T-helper 2 cell treated with Interferon-gamma antibody and Interleukin-4, amounts not matched to agents 5 μg/mL and 100 μg/mL, for 36 hours (primary cell): ENCODE results near the gene FABP6.
"Not testable (repeated sequence)": the region's sequence is repeated elsewhere in the genome, so short reads cannot be mapped to it uniquely, and the experiment has no call there.

Source experiments
- DNase-seq: peaks from one replicate; pipeline ENCODE4 v3.0.0; 2021; ENCODE audit warnings: low spot score
- H3K27ac Mint-ChIP-seq: one replicate; pipeline ENCODE4 v1.8.0; 2021; ENCODE audit warnings: mild to moderate bottlenecking, mixed read lengths
- H3K27me3 Mint-ChIP-seq: one replicate; pipeline ENCODE4 v1.8.0; 2021; ENCODE audit warnings: low read depth, mixed read lengths
- H3K36me3 Mint-ChIP-seq: one replicate; pipeline ENCODE4 v1.8.0; 2021; ENCODE audit warnings: low read depth, mixed read lengths
- H3K4me1 Mint-ChIP-seq: one replicate; pipeline ENCODE4 v1.8.0; 2021; ENCODE audit warnings: low read depth, mixed read lengths
- H3K4me3 Mint-ChIP-seq: one replicate; pipeline ENCODE4 v1.8.0; 2022; ENCODE audit warnings: mild to moderate bottlenecking, moderate library complexity, mixed read lengths
- H3K9me3 Mint-ChIP-seq: one replicate; pipeline ENCODE4 v1.8.0; 2021; ENCODE audit warnings: mixed read lengths

The FABP6 gene, protein sequence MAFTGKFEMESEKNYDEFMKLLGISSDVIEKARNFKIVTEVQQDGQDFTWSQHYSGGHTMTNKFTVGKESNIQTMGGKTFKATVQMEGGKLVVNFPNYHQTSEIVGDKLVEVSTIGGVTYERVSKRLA

GRCh38 chr5:160229190-160229742 lies at the start of gene FABP6:
FABP6 (plus strand) TSS chr5:160229506; CDS start chr5:160229558, 52 bp downstream.
- Mint-ChIP-seq H3K27ac (no peak within 1 kb of the TSS), H3K4me3 (no peak within 1 kb of the TSS), H3K27me3 (no peaks in the 10 kb centered on the region), H3K9me3 (no peaks in the 10 kb centered on the region), H3K4me1 (no peaks in the 10 kb centered on the region), H3K36me3 (no peaks in the 10 kb centered on the region)
- no peak for DNase-seq

GRCh38 chr5:160180931-160181330 lies 48.4 kb upstream of the FABP6 start:
- H3K9me3 Mint-ChIP-seq = no peaks in the 10 kb centered on the region
- no peaks in the 10 kb centered on the region for H3K36me3 Mint-ChIP-seq
- H3K4me1 Mint-ChIP-seq = no peaks in the 10 kb centered on the region
- no peak overlapping the region for H3K4me3 Mint-ChIP-seq
- H3K27me3 Mint-ChIP-seq = peaks cover 3% of the 10 kb centered on the region
- no peak for DNase-seq
- no peak overlapping the region for H3K27ac Mint-ChIP-seq

DNA sequence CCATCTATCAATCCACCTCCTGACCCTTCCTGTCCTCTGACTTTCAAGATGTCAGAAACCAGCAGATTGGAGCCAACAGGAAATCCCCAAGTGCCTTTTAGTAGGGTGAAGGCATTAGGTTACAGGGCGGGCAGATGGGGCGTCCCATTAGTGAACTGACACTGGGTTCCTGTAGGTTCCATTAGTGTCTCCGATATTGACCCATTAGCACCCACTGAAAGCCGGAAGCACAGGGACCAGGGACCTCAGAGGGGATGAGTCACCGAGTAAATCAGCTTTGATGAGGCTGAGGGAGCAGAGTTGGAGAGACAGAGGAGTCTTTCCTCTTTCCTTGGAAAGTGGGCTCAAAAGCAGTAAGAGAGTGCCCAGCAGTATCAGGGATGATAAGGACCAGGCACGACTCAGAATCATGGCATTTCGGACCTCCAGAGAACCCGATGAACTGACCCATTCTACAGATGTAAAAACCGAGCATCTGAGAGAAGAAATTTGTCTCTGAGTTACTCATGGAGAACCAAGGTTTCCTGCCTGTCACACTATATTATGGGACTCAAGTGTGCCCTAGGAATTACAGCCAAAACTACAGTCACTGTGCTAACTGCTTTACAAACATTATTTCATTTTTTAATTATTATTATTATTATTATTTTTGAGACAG lies 47.2 kb upstream of the FABP6 start:
- H3K36me3 Mint-ChIP-seq = no peaks in the 10 kb centered on the region
- no peak for DNase-seq
- peaks cover 8% of the 10 kb centered on the region for H3K27me3 Mint-ChIP-seq
- no peak overlapping the region for H3K4me3 Mint-ChIP-seq
- no peaks in the 10 kb centered on the region for H3K4me1 Mint-ChIP-seq
- H3K9me3 Mint-ChIP-seq = no peaks in the 10 kb centered on the region
- no peak overlapping the region for H3K27ac Mint-ChIP-seq

- no peak overlapping the region for H3K27ac Mint-ChIP-seq
- no peak overlapping the region for H3K4me3 Mint-ChIP-seq
- H3K4me1 Mint-ChIP-seq = no peaks in the 10 kb centered on the region
- H3K9me3 Mint-ChIP-seq = no peaks in the 10 kb centered on the region
- no peak for DNase-seq
- no peaks in the 10 kb centered on the region for H3K36me3 Mint-ChIP-seq
- peaks cover 10% of the 10 kb centered on the region for H3K27me3 Mint-ChIP-seq
These were observed 46.2 kb upstream of the FABP6 start for GRCh38 chr5:160183075-160183474.

- Mint-ChIP-seq H3K36me3 (no peaks in the 10 kb centered on the region), H3K4me3 (no peak overlapping the region)
- DNase-seq = no peak
These were observed 43.5 kb upstream of the FABP6 start for GRCh38 chr5:160185626-160186360.

DNA sequence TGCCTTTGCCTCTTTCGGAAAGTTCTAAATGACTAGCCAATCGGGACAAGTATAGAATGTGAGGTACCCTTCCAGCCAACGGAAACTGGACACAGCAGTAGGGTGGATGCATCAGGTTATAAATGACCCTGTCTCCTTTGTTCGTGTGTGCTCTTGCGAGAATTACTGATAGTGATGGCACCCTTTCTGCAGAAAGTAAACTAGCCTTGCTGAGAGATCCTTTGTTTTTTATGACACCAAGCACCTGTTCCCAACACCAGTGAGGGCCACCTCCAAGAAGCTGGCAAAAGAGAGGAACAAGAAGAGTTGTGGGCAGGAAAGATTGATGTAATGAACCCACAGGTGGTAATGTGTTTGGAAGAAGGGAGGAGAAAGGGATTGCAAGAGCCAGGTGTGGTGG lies 42.8 kb upstream of the FABP6 start:
- H3K36me3 Mint-ChIP-seq = no peaks in the 10 kb centered on the region
- H3K27me3 Mint-ChIP-seq = peaks cover 17% of the 10 kb centered on the region
- DNase-seq = no peak
- H3K4me1 Mint-ChIP-seq = peaks cover 2% of the 10 kb centered on the region
- H3K9me3 Mint-ChIP-seq = no peaks in the 10 kb centered on the region
- H3K27ac Mint-ChIP-seq = no peak overlapping the region
- no peak overlapping the region for H3K4me3 Mint-ChIP-seq

More at GRCh38 chr5:160185626-160186360, 43.5 kb upstream of the FABP6 start:
- peaks cover 17% of the 10 kb centered on the region for H3K27me3 Mint-ChIP-seq
- no peak overlapping the region for H3K27ac Mint-ChIP-seq
- no peaks in the 10 kb centered on the region for H3K9me3 Mint-ChIP-seq
- H3K4me1 Mint-ChIP-seq = peaks cover 2% of the 10 kb centered on the region

GRCh38 chr5:160187091-160187490 lies 42.2 kb upstream of the FABP6 start:
- Mint-ChIP-seq H3K27ac (no peak overlapping the region), H3K4me1 (peaks cover 2% of the 10 kb centered on the region), H3K27me3 (peaks cover 17% of the 10 kb centered on the region), H3K36me3 (no peaks in the 10 kb centered on the region), H3K9me3 (no peaks in the 10 kb centered on the region), H3K4me3 (peak overlapping the region; percentile 28)
- no peak for DNase-seq

DNA sequence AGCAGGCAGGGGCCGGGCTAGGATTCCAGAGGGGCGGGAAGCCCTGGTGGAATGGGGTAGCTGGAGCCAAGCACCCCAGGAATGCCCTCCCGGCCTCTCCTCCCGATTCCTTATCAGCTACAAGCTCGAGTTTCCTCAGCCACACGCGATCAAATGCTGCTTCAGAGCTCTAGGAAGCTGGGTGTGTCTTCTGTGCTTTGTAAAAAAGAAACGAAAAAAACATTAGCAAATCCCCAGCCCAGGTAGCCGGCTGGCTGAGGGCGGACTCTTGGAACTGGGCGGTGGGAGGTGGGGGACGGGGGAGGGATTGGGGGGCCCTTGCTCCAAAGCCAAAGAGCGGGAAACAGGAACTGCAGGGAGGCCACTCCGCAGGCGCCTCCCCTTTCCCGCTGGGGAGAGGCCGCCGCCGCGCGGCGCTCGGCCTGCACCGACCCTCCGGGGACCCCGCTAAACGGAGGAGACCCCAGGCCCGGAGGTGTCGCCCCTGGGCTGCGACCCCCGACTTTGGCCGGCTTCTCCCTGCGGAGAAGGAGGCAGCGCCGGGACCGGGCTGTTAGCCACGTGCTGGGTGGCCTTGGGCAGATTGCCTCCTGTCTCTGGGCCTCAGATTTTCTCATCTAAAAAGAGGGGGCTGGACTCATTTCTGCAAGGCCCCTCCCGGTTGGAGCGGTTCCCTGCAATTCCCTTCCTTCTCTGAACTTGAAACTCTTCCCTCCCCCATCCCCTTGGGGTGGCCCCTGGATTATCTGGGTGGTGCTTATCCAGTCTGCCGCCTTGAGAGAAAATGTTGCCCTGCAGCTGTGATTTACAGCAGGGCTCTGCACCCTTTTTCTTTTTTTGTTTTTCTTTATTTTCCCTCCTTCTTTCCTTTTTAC lies 40.9 kb upstream of the FABP6 start:
- peaks cover 2% of the 10 kb centered on the region for H3K4me1 Mint-ChIP-seq
- H3K27ac Mint-ChIP-seq = no peak overlapping the region
- H3K4me3 Mint-ChIP-seq = peak overlapping the region; percentile 58
- peaks cover 17% of the 10 kb centered on the region for H3K27me3 Mint-ChIP-seq
- H3K36me3 Mint-ChIP-seq = no peaks in the 10 kb centered on the region
- H3K9me3 Mint-ChIP-seq = no peaks in the 10 kb centered on the region
- no peak for DNase-seq

- no peak overlapping the region for H3K27ac Mint-ChIP-seq
- DNase-seq = no peak
- H3K36me3 Mint-ChIP-seq = no peaks in the 10 kb centered on the region
- peaks cover 2% of the 10 kb centered on the region for H3K4me1 Mint-ChIP-seq
- no peak overlapping the region for H3K4me3 Mint-ChIP-seq
- no peaks in the 10 kb centered on the region for H3K9me3 Mint-ChIP-seq
- H3K27me3 Mint-ChIP-seq = peaks cover 15% of the 10 kb centered on the region
These were observed 36.9 kb upstream of the FABP6 start for GRCh38 chr5:160192424-160192823.

DNA sequence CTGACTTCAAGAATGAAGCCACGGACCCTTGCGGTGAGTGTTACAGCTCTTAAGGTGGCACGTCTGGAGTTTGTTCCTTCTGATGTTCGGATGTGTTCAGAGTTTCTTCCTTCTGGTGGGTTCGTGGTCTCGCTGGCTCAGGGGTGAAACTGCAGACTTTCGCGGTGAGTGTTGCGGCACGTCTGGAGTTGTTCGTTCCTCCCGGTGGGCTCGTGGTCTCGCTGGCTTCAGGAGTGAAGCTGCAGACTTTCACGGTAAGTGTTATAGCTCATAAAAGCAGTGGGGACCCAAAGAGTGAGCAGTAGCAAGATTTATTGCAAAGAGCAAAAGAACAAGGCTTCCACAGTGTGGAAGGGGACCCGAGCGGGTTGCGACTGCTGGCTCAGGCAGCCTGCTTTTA lies 36.2 kb upstream of the FABP6 start:
- H3K4me1 Mint-ChIP-seq, H3K27ac Mint-ChIP-seq, H3K9me3 Mint-ChIP-seq, H3K4me3 Mint-ChIP-seq, DNase-seq, H3K36me3 Mint-ChIP-seq: not testable (repeated sequence)
- peaks cover 17% of the 10 kb centered on the region for H3K27me3 Mint-ChIP-seq

- peaks cover 22% of the 10 kb centered on the region for H3K27me3 Mint-ChIP-seq
- H3K4me1 Mint-ChIP-seq, H3K4me3 Mint-ChIP-seq, DNase-seq, H3K9me3 Mint-ChIP-seq, H3K27ac Mint-ChIP-seq, H3K36me3 Mint-ChIP-seq: not testable (repeated sequence)
These were observed 35.5 kb upstream of the FABP6 start for GRCh38 chr5:160193790-160194189.

DNA sequence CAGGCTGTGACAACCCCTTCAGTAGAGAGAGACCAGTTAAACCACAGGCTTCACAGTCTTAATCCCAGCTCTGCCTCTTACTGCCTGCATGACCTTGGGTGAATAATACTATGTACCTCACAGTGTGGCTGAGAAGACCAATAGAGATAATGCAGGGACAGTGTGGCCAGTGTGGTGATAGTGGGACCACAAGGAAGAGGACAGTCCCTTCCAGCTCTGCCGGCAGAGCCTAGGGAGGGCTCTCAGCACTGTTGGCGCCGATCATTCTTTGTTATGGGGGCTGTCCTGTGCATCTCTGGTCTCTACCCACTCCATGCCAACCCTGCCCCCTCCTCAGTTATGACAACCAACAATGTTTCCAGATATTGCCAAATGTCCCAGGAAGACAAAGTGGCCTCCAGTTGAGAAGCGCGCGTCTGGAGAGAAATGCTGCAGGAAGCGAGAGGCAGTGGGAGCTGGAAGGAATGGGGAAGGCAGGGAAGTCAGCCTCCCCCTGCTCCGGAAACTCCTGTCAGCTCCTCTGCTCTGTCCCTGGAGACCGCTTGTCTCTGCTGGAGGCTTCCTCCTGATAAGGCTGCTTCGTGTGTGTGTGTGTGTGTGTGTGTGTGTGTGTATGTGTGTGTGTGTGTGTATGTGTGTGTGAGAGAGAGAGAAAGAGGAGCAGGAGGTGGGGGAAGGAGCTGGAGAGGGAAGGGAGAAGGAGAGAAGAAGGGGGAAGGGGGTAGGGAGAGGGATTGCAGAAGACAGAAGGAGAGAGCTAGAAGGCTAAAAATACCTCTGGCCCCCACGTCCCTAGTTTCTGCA lies 31.8 kb upstream of the FABP6 start:
- DNase-seq = no peak
- peaks cover 16% of the 10 kb centered on the region for H3K27me3 Mint-ChIP-seq
- H3K4me3 Mint-ChIP-seq = no peak overlapping the region
- H3K27ac Mint-ChIP-seq = no peak overlapping the region
- H3K4me1 Mint-ChIP-seq = peaks cover 5% of the 10 kb centered on the region
- H3K9me3 Mint-ChIP-seq = no peaks in the 10 kb centered on the region
- no peaks in the 10 kb centered on the region for H3K36me3 Mint-ChIP-seq

DNA sequence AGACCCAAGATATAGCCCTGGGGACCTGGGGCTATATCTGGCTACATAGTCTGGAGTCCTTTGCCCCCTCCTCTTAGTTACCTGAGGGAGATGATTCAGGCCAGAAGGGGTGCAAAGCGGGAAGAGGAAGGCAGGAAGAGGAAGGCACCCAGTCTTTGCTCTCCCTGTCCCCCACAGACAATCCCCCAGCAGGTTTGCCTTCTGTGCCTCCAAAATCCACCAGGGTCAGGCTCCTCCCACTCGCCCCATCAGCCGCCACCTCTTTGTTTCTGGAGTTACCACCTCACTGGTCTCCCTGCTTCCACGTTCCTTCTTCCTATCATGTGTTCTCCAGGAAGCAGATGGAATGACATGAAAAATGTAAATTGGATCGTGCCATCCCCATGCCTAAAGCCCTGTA lies 31.2 kb upstream of the FABP6 start:
- Mint-ChIP-seq H3K36me3 (no peaks in the 10 kb centered on the region), H3K9me3 (no peaks in the 10 kb centered on the region), H3K27me3 (peaks cover 16% of the 10 kb centered on the region), H3K4me1 (peaks cover 5% of the 10 kb centered on the region), H3K4me3 (no peak overlapping the region), H3K27ac (no peak overlapping the region)
- no peak for DNase-seq
